HG03108 (cell line): ENCODE measurements around the gene LDAH.

Experiments
- ATAC-seq: cut with Tn5 transposase; IDR thresholded peaks from one replicate; pipeline ENCODE4 v1.9.1; 2021; ENCODE audit warnings: moderate library complexity; ENCODE audit not compliant: unreplicated experiment

LDAH gene

DNA sequence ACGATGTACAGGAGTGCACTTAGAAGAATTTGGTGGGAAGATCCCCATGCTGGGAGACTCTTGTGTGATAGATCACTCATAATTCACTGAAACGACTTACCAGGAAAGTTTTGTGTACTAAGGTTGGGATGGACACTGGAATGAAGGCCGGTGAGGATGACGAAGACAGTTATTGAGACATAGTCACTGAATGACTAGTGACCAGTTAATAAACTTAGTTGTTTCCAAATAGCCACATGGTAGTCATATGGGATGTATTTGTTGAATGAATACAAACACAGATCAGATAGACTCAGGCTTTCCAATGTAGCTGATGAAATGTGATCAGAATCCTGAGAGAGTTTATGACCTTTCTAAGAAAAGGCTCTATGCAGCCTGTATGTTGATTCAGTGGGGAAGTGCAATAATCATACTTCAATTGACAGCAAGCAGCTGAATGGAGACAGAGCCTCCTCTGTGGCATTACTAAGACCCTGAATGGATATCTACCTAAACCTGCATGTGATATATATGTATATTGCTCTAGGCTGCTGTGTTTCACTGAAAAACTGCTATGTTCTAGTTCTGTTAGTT is 135.6 kb downstream of the LDAH start:
- ATAC-seq: no peak

DNA sequence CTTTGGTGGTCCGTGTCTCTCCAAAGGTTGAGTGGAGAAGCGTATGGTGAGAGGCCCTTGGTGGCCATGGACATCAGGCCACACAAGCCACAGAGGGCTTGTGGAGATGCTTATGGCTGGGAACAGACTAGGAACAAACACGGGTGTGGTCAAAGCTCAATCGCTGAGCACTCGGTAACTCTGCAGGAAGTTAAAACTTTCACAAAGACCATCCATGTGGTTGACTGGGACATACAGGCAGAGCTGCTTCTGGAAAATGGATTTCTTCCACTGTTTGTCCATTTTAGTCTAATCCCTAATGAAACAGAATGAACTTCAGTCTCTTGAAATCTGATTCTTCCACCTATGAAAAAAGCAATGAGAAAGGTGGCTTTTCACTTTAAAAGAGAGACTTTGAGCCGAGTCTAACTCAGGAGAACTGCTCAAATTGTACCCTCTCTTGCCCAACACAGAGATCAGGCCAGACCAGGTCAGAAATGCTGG is 138.3 kb downstream of the LDAH start:
- ATAC-seq: no peak

DNA sequence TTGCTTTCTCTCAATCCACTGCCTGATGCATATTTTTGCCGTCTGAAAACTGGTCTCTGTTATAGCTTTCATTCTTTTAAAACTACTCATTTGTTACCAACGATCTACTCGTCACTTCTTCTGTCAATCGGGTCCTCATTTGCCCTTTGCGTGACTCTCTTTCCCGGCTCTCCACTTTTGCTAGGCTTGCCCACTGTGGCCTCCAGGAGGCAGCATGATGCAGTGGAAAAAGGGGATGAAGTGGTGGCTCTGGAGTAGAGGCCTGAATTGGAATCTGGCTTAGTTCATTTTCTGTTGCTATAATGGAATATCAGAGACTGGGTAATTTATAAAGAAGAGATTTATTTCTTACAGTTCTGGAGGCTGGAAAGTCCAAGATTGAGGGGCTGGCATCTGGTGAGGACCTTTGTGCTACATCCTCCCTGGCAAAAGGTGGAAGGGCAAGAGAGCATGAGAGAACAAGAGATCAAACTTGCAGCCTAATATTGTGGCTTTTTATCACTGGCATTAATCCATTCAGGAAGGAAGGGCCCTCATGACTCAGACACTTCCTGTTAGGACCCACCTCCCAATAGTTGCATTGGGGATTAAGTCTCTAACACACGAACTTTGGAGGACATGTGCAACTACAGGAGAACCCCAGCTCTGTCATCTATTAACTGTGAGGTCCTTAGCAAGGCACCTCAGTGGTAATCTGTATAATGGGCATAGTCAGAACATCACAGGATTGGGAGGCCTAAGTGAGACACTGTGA is 140.6 kb downstream of the LDAH start:
- no peak for ATAC-seq

- no peak for ATAC-seq
These were observed 142.0 kb downstream of the LDAH start for GRCh38 chr2:20680744-20681375.

DNA sequence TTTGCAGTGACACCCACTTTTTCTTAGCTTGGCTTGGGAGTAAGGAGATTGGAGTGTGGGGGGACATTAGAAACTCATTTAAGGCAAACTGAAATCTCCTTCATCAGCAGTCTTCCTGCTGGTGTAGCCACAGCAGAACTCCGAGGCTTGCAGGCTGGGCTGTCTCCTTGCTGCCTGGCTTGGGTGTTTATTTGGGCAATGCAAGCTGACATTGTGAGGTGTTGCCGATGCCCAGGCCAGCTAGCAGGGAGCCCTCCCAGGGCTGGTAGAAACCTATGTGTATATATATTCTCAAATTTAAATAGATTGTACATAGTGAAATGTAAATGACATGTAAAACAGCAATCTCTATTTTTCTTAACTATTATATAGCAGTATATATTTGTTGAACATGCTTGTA is 144.1 kb downstream of the LDAH start:
- no peak for ATAC-seq

- ATAC-seq: no peak
These were observed 144.9 kb downstream of the LDAH start for GRCh38 chr2:20678086-20678395.

- peak; percentile 27 for ATAC-seq
These were observed 145.4 kb downstream of the LDAH start for GRCh38 chr2:20677301-20678085.

DNA sequence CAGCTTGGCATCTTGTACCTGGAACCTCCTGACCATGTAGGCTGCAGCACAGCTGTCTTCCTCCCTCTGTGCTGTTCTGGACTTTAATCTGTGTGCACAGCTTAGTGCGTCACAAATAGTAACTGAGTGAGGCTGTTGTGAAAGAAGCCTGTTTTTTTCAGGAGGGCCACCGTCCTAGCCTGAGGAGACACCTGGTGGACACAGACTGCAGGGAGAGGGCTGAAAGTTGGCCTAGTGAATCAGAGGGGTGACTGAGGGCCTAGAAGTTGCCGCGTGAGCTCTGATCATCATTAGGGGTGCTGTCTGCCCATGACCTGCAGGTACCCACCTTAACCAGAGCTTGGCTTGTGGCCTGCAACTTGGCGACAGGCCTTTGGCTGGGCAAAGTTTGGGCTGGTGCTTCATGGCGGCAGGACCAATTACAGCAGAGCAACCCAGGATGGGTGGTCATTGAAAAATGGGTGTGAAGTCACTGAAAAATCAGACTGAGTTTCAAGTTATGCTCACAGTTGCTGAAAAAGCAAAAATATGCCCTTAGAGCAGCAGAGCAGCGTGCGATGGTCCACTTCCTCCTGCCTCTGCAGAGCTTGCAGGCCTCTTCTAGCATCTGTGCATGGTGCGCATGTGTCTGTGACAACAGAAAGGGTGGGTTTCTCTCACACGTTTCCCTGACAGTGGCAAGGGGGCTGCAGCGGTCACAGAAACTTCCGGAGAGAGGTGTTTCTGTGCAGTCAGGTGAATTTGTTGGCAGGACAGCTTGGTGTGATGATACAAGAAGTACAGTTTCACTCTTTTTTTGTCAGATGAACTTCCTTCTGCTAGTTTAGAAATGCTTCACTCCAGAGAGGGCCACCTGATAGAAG is 146.3 kb downstream of the LDAH start:
- peak; percentile 72 for ATAC-seq

GRCh38 chr2:20675701-20676352 is 147.1 kb downstream of the LDAH start:
- ATAC-seq: peak; percentile 42

DNA sequence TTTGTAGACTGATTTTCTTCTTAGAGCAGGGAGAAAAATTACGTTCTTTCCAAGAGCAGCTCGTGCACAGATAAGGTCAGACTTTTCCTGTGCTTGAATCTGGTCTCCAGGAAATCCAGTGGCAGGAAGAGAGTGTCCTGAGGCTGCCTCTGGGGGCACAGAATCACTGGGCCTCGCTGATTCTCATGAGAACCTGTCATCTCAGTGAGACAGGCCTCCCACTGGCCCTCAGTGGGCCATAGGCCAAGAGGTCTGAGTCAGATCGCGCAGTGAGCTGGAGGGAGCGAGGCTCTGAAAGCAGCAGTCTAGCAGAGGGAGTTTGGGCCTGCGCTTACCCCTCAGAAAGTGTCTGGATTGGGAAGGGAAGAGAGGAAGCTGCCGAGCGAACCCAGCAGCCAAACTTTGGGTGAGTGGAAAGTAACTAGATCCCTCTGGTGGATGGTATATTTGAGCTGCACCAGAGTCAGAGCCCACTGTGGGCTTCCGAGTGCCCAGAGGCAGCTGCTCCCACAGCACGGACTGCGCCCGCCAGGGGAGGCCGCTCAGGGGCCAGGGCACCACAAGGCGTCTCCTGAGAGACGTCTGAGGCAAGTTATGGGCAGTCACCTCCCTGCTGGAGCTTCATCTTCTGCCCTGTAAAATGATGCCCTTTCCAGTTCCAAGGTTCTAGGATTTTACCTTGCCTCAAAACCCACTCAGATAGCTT is 147.8 kb downstream of the LDAH start:
- ATAC-seq: no peak

GRCh38 chr2:20674309-20674965 is 148.5 kb downstream of the LDAH start:
- ATAC-seq: no peak

DNA sequence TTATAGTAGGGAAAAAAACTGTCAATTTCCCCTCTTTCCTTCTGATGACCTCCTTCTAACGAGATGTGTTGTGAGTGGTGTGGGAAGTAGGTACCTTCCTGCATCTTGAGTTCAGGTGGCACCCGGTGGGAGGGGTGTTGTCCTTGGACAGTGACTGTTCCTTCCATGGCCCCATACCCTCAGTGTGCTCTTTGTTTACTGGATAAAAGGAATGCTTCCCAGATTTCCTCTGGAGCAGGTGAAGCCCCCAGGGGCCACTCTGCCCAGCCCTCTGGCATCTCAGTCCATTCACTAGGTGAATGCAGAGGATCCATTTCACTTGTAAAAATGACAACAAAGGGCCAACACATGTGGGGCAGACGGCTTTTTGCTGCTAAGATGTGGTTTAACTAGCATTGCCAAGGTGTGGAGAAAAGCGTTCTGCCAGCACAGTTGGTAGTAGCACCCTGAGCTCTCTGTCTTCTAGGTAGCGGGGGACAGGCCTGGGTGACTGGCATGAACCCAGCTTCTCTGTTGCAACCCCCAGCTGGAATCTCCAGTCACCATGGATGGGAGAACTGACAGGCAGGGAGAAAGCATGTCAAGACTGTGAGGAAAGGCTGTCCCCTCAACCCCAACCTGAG is 149.1 kb downstream of the LDAH start:
- no peak for ATAC-seq

GRCh38 chr2:20672201-20672951 is 150.5 kb downstream of the LDAH start:
- ATAC-seq: no peak

- ATAC-seq: no peak
These were observed 151.2 kb downstream of the LDAH start for GRCh38 chr2:20671736-20672080.

GRCh38 chr2:20671036-20671735 is 151.7 kb downstream of the LDAH start:
- no peak for ATAC-seq

DNA sequence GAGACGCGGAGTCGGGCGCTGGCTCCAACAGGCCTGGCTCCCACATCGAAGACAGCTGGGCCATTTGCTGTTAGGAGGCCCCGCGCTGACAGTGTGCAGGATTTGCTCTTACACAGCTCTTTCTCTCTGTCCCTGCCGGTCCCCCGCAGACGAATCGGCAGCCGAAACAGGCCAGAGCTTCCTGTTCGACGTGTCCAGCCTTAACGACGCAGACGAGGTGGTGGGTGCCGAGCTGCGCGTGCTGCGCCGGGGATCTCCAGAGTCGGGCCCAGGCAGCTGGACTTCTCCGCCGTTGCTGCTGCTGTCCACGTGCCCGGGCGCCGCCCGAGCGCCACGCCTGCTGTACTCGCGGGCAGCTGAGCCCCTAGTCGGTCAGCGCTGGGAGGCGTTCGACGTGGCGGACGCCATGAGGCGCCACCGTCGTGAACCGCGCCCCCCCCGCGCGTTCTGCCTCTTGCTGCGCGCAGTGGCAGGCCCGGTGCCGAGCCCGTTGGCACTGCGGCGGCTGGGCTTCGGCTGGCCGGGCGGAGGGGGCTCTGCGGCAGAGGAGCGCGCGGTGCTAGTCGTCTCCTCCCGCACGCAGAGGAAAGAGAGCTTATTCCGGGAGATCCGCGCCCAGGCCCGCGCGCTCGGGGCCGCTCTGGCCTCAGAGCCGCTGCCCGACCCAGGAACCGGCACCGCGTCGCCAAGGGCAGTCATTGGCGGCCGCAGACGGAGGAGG is 152.4 kb downstream of the LDAH start:
- ATAC-seq: no peak
